Ramos (cell line): ENCODE data around the gene RTN3.
"Not testable (repeated sequence)": the region's sequence is repeated elsewhere in the genome, so short reads cannot be mapped to it uniquely, and the experiment has no call there.

Experiments used
- in situ Hi-C: fragments of 300-500 bp; cut with MboI; formaldehyde crosslinking; loops from one replicate; pipeline ENCODE4 v1.14.3; 2022; ENCODE audit warnings: low sequenced_read_pairs; ENCODE audit not compliant: unreplicated experiment

The RTN3 gene

DNA sequence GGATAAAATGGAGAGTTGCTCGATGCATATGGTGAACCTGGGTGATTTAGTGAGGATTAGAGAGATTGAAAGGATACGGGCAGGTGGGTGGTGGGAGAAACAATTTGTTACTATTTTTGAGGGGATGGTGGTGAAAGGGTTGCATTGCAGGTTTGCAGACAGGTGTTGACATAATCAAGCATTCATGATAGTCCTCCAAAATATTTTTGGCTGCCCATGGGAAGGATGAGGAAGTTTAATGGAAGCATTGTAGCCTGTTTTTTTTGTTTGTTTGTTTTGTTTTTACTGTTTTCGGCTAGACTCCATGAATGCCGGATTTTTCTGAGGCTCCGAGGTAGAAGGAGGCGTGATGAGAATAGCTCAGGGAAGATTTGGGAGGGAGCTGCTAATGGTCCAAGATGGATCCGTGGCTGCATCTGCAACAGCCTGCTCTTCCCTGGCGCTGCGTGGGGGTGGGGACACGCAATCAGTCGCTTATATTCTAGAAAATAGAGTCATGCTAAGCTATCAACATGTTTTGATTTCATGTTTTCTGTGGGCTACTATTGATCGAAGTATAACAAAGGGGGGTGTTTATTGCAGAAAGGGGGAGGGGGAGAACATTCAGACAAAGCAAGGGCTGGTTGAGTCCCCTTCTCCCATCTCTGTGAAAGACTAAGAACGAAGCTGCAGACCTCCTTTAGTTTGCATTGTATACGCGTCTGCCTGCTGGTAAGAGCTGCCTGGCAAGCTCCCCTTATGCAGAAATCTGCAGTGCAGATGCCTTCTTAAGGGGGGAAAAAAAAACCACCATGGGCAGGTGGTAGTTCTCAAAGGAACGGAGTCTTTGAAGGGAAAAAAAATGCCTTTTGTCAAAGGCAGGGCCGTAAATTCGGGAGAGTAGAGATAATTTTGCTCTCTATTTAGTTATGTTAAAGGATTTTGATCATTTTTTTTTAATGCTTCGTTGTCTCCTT, 1.0 kb downstream of the RTN3 start:
- in situ Hi-C loops: no loop called here

DNA sequence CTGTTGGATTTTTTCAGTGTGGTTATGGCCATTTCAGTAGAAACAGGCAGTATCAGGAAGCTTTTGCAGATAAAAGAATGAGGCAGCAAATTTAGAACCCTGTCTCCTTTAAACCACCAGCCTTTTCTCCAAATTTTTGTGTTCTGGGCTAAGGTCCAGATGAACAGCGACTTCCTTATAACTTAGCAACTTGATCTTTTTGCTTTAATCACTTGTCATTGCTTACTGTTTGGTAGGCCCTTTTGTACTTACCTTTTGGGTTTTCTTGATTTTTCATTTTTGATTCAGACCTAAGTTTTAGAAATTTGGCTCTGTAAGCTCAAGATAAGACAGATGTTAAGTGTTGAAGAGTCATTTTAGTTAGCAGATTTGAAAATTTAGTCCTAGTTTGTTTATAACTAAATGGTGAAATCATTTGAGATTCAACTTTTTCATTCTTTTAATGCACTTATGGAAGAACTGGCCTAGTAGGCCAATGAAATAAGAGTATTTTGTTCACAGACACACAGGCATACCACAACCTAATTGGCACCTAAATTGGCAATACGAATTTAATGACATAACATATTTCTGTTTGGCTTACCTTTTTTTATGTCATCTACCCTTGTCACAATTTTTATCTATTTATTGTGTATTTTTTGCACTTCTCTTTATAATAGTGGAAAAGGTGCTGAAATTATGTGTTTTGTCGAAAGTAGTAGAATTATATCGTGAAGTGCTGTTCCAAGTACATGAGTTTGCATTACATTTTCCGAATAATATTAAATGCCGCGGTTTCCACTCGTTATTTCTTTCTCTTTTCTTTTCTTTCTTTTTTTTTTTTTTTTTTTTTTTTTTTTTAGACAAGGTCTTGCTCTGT, 2.1 kb downstream of the RTN3 start:
- in situ Hi-C loops: no loop called here

DNA sequence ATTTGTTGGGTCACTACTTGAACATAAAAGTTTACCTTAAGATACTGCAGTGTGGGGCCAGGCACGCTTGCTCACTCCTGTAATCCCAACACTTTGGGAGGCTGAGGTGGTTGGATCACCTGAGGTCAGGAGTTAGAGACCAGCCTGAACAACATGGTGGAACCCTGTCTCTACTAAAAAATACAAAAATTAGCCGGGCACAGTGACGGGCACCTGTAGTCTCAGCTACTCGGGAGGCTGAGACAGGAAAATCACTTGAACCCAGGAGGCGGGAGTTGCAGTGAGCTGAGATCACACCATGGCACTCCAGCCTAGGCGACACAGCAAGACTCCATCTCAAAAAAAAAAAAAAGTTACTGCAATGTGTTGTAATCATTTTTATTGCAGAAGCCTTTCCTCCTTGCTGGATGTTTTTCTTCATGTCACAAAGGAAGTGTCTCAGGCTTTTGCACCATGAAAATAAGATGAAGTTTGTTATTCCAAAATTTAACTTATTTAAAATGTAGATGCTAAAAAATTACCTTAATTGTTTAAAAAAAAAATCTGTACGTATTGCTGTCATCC, 3.9 kb downstream of the RTN3 start:
- in situ Hi-C loops: not testable (repeated sequence)

DNA sequence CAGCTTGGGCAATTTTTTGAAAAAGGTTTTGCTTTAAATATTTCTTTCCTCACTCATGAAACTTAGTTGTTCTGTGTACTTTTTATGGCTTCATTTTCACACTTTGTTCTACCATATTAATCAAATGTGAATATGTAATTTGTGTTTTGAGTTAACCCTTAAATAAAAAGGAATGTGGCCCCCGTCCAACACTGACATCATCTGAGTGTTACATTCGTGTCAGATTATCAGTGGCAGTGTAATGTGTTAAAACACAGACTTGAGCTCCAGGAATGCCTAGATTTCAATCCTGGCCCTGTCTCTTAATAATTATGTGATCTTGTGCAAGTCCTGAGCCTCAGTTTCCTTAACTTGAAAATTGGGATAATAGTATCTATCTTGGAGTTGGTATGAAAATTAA, 5.6 kb downstream of the RTN3 start:
- in situ Hi-C loops: no loop called here

DNA sequence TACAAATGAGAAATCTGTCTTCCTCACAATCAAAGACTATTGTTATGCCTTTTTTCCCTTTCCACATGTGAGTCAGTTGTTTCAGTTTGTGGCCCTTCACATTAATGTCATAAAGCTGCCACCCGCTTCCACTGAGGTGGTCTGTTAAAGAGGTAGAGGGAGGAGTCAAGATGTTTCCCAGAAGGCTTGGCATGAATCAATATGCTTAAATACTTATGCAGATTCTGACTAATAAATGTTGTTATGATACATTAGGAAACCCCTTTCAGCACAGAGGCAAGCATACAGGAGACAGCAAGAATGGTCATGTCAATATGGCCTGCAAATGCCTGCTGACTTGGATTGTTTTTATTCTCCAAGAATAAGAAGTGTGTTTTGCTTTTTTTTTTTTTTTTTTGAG, 6.5 kb downstream of the RTN3 start:
- in situ Hi-C loops: no loop called here

DNA sequence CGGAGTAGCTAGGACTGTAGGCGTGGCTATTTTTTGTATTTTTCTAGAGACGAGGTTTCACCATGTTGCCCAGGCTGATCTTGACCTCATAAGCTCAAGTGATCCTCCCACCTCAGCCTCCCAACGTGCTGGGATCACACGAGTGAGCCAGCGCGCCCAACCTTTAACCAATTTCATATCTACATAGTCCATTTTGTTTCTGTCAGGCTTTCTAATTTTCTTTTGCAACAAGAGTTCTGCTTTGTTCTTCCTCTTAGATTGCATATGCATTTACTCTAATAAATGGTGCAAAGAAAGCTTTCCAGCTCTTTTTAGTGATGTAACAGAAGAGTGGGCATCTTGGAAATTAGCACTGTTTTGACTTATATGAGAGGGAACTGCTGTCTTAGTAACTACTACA, 13.3 kb downstream of the RTN3 start:
- in situ Hi-C loops: no loop called here

DNA sequence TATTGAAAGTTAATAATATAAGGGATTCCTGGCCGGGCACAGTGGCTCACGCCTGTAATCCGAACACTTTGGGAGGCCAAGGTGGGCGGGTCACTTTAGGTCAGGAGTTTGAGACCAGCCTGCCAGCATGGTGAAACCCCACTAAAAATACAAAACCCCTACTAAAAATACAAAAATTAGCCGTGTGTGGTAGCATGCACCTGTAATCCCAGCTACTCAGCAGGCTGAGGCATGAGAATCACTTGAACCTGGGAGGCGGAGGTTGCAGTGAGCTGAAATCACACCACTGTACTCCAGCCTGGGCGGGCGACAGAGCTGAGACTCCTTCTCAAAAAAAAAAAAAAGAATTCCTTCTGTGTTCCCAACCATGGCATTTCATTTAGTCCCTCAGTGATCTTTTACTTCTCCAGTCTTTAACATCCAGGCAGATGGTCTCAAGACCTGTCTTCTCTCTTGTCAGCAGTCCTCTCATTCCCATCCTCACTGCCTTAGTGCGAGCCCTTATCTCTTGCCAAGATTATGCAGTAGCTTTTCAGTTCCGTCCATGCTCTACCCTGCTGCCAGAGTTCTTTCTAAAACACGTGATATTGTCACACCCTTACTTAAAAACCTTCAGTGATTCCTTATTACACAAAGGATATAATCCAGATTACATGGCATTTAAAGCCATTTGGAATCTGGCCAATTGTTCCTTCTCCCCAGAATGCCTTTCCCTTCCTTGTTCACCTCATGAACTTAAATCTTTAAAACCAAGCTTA, 17.9 kb downstream of the RTN3 start:
- in situ Hi-C loops: no loop called here

DNA sequence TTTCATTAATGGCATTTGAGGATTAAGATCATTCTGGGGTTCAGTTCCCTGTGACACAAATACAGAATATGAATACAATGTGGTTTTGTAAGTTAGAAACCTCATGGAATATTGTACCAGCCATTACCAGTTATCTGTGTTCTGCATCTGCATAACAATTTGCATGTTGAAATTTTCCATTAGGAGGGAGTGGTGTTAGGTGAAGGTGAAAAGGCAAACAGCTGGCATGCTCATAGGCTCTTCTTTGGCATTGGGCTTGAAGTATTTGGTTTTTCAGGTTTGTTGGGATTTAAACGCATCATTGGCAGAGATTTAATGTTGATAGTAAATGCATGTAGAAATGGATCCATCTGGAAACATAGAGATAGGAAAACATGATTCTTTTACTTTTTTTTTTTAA, 18.6 kb downstream of the RTN3 start:
- in situ Hi-C loops: no loop called here

DNA sequence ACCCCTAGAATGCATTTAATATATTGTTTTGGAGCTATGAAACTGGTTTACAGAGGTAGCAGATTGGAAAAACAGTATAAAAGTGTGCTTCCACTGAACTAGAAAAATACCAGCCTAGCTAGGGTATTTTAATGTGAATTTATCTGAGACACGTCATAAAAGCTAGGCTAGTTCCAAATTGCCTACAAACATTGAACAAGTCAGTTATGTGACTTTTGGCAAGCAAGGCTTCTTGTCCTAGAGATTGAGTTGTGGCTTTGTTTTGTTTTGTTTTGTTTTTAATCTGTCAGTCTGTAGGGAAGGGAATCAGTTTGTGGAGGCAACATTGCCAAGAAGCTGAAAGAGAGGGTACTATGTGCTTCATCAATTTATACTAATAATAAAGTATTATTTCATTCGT, 24.2 kb downstream of the RTN3 start:
- in situ Hi-C loops: no loop called here

DNA sequence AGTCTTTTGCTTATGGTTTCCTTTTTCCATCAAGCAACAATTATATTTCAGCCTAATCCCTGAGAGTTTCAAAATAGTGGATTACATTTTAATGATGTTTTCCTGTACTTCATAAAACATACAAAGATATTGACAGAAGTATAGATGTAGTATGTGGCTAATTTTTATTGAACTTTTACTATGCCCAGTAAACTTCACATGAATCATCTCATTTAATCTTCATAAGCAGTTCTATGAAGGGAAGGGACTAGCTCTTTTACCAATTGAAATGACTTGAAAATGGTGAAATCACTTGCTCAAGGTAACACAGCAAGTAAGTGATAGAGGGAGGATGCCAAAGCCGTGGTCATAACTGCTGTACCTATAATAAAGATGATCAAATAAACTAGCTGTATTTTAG, 27.5 kb downstream of the RTN3 start:
- in situ Hi-C loops: no loop called here

DNA sequence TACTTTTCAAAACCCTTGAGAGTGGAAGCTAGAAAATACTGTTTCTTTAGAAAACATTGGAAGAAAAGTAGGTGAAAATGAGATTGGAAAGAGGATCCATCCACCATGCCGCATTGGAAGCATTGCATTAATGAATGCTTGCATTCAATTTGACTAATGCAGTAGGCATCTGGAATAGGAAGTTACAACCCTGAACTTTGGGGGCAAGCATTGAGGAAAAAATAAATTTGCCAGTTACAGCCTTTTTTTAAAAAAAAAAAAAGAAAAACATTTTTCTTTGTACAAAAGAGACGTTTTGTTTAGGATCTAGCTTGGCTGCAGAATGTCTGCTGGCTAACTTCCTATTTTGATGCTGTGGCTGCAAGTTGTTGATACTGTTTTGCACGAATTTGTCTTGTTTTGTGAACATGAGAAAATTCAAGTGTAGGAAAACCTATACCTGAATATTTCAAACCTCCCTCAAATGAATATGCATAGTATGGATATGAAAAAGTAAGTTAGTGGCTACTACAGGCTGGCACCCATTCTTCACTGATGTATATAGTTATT, 28.1 kb downstream of the RTN3 start:
- in situ Hi-C loops: no loop called here

DNA sequence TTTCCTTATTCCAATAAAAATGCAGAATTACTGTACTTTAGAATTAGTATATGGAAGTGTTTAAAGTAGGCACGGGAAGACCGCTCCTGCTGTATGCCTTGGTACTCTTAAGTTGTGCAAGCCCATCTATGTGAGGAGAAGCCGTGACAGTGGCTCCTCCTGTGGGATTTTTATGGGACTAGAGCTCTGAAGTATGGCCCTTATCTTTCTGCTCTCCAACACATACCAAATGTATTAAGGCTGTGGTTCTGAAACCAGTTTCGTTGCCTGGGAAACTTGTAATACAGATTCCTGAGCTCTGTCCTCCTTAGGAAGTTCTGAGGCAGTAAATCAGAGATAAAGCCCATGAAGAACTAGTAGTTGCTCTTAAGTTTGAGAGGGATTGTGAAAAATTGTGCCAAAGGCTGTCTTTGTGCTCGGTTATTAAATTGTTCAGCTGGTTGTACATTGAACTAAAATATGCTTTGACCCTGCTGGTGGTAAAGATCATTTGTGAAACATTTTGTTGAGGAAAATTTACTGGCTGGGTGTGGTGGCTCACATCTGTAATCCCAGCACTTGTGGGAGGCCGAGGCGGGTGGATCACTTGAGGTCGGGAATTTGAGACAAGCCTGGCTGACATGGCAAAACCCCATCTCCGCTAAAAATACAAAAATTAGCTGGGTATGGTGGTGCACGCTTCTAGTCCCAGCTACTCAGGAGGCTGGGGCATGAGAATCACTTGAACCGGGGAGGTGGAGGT, 29.3 kb downstream of the RTN3 start:
- in situ Hi-C loops: no loop called here

DNA sequence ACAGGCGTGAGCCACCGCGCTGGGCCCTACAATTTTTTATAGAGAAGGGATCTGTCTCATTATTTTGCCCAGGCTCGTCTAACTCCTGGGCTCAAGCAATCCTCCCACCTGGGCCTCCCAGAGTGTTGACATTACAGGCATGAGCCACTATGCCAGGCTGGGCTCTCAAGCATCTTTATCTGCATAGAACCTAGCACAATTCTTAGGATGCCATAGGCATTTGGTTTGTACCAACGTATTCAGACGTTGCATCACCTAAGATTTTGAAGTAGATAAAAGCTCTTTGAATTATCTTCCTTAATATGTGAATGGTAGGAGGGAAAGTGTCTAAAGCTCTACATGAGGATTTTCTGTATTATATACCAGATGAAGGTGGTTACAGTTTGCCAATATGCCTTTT, 30.5 kb downstream of the RTN3 start:
- in situ Hi-C loops: no loop called here

DNA sequence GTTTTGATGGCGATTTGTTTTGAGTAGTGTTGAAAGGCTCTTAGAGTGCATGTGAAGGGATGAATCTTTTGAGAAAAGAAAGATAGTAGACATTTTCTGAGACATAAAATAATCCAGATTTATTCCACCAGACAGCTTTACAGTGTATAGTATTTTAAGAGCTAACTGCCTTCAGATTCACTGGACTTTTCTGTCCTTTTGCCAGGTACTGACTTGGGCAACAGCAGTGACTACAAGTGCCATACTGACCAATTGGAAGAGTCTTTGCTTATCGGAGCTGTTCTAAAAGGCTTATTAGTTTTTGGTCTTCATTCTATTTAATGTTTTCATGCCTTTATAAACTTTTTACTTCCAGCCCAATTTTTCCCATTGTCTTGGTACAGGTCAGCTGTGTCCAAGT, 32.5 kb downstream of the RTN3 start:
- in situ Hi-C loops: no loop called here

DNA sequence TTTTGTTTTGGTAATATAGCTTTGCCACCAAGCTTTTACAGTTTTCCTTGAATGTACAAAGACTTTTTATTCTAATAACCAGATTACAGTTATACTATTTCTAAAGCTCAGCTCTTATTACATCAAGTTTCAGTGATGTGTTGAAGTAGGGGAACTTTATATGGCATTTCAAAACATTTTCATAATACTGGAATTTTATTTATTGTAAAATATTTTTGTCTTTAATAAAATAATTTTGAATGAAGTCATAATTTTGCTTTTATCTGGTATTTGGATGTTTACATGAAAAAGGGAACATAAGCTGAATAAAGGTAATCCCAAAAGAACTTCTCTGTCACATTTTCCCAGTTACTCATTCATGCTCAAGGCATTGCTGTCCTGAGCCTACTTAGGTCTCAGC, 34.7 kb downstream of the RTN3 start:
- in situ Hi-C loops: no loop called here

DNA sequence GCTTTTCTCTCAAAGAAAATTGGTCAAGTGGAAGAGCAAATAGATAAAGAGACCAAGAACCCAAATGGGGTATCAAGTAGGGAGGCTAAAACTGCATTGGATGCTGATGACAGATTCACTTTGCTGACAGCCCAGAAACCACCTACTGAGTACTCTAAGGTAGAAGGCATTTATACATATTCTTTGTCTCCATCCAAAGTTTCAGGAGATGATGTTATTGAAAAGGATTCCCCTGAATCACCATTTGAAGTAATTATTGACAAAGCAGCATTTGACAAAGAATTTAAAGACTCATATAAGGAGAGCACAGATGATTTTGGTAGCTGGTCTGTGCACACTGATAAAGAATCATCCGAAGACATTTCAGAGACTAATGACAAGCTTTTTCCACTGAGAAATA, 37.7 kb downstream of the RTN3 start:
- in situ Hi-C loops: no loop called here

DNA sequence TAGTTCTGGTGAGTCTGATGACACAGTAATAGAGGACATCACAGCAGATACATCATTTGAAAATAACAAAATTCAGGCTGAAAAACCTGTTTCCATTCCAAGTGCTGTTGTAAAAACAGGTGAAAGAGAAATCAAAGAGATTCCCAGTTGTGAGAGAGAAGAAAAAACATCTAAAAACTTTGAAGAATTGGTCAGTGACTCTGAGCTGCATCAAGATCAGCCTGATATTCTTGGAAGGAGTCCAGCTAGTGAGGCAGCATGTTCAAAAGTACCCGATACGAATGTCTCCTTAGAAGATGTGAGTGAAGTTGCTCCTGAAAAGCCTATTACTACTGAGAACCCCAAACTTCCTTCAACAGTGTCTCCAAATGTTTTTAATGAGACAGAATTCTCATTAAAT, 38.7 kb downstream of the RTN3 start:
- in situ Hi-C loops: no loop called here

DNA sequence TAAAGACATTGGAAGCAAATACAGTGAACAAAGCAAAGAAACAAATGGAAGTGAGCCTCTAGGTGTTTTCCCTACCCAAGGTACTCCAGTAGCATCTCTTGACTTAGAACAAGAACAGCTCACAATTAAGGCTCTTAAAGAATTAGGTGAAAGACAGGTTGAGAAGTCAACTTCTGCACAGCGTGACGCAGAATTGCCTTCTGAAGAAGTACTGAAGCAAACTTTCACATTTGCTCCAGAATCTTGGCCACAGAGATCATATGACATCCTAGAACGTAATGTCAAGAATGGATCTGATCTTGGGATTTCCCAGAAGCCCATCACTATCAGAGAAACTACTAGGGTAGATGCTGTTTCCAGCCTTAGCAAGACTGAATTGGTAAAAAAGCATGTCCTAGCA, 39.3 kb downstream of the RTN3 start:
- in situ Hi-C loops: no loop called here

DNA sequence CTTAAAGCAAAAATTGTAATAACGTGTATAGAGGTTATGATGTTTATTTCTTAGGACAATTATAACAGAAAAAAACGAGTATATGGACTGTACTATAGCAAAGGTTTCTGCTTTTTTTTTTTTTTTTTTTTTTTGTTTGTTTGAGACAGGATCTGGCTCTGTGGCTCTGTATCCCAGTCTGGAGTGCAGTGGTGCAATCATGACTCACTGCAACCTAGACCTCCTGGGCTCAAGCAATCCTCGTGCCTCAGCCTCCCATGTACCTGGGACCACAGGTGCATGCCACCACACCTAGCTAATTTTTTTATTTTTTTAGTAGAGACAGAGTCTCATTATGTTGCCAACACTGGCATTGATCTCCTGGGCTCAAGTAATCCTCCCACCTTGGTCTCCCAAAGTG, 48.0 kb downstream of the RTN3 start:
- in situ Hi-C loops: no loop called here
